ENCODE results near the gene CD36.

DNA sequence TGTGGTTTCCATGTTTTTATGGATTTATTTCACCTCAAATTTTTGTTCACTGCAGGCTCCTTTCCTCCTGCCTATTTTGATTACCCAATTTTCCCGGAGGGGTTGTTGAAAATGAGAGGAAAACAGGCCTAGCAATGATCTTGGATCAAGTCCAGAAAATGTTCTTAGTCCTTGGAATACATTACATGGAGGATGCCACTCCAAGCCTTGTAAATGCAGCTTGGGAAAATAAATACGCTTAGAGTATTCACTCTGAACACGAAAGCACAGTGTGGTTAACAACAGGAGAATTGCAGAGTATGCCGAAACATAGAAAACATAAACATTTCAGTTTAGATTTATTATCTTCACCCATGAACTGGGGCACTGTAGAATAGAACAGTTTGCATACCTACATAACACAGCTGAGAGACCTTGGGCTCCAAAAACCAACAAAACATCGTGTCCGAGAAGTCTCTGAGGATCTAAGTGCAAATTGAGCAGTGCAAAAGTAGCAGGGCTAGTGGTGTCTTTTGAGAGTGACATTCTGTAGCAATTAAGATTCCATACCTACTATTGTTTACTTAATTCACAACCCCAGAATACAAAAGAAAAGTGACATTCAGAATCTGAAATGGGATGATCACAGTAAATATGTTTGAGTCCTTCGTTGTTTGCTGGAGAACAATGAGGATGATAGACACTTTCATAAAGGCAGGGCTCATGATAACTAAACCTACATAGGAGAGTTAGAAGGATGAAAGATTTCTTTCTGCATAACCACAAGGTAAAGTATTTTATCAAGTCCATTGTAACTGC lies 7.6 kb upstream of the CD36 start:
- TF ChIP-seq CTCF (IDR thresholded peaks at IDR 0.05) (no peak), POLR2A (IDR thresholded peaks at IDR 0.05) (no peak)

Data from uterus (tissue), 2 donors.